ENCODE results near the gene TBX19.

- TF ChIP-seq CTCF (IDR thresholded peaks at IDR 0.05) (no peak), POLR2A (IDR thresholded peaks at IDR 0.05) (no peak)
These were observed 40.2 kb downstream of the TBX19 start for GRCh38 chr1:168320800-168321450.
